T-cell (primary cell): ENCODE measurements around the gene MTOR. TPM values are rescaled to one million over a fixed set of nuclear protein-coding genes. Genes with fewer than 3 reads are reported as not detected.
"Not testable (repeated sequence)": the region's sequence is repeated elsewhere in the genome, so short reads cannot be mapped to it uniquely, and the experiment has no call there.

Source experiments
- ATAC-seq, 4 experiments: fragments of 200-7000 bp in 3 of 4; fragments of 150-1000 bp in 1 of 4; cut with Tn5 transposase; replicated peaks in 1 of 4; 1 replicate in 3 of 4; 2 replicates in 1 of 4; pipeline ENCODE4 v1.10.0; 2021; ENCODE audit warnings: moderate library complexity in 3 of 4, mild to moderate bottlenecking in 2 of 4, moderate number of reproducible peaks in 1 of 4
- CTCF ChIA-PET, 2 donors: fragments of 300-600 bp; sonication (Branson Sonifier 250); formaldehyde crosslinking; loops; one replicate each; lab custom pipeline; 2022; ENCODE audit warnings: antibody characterized with exemption in 2 of 2; lab: Charles Lee
- POLR2A ChIA-PET, 2 donors: fragments of 300-600 bp; sonication (Branson Sonifier 250); formaldehyde crosslinking; loops; one replicate each; lab custom pipeline; 2022; ENCODE audit warnings: antibody characterized with exemption in 2 of 2; lab: Charles Lee
- DNase-seq, 35 experiments: peaks; one replicate each; pipeline versions ENCODE4 v3.0.0 to v3.0.0-alpha.2; 2013 to 2023
- H3K27ac ChIP-seq: one replicate; pipeline ENCODE4 v1.5.1; 2013; ENCODE audit warnings: low read length
- H3K27me3 ChIP-seq, 2 experiments: replicated peaks in 1 of 2; 1 replicate in 1 of 2; 2 replicates in 1 of 2; pipeline versions ENCODE4 v1.6.1 to v1.7.0; 2013; ENCODE audit warnings: low read length in 1 of 2, mixed read lengths in 1 of 2; ENCODE audit not compliant: control insufficient read depth in 2 of 2, insufficient read depth in 2 of 2; ENCODE audit errors: extremely low read depth in 1 of 2
- H3K36me3 ChIP-seq, 2 donors: 1 replicate in 1 of 2; 2 replicates in 1 of 2; pipeline versions ENCODE4 v1.6.1 to v1.7.0; 2013; ENCODE audit warnings: low read length in 1 of 2; ENCODE audit not compliant: control insufficient read depth in 2 of 2, insufficient read depth in 1 of 2; ENCODE audit errors: extremely low read depth in 1 of 2
- H3K4me1 ChIP-seq, 2 experiments: 1 replicate in 1 of 2; 2 replicates in 1 of 2; pipeline versions ENCODE4 v1.6.1 to v1.7.0; 2013; ENCODE audit warnings: low read length in 2 of 2, mixed read lengths in 1 of 2; ENCODE audit not compliant: insufficient read depth in 2 of 2, control insufficient read depth in 1 of 2; ENCODE audit errors: extremely low read depth in 1 of 2
- H3K4me3 ChIP-seq, 2 donors: 1 replicate in 1 of 2; 2 replicates in 1 of 2; pipeline versions ENCODE4 v1.5.1 to v1.7.0; 2013; ENCODE audit warnings: mild to moderate bottlenecking in 2 of 2, low read length in 1 of 2, moderate library complexity in 1 of 2; ENCODE audit not compliant: control insufficient read depth in 1 of 2; ENCODE audit errors: extremely low read depth in 1 of 2
- H3K9me3 ChIP-seq: 2 replicates; pipeline ENCODE4 v1.7.0; 2013
- H3K27ac Mint-ChIP-seq, 2 donors: one replicate each; pipeline ENCODE4 v1.8.0; 2020 to 2021; ENCODE audit warnings: mild to moderate bottlenecking in 2 of 2, mixed read lengths in 2 of 2
- H3K27me3 Mint-ChIP-seq, 2 donors: one replicate each; pipeline ENCODE4 v1.8.0; 2021 to 2022; ENCODE audit warnings: mixed read lengths in 2 of 2
- H3K36me3 Mint-ChIP-seq: one replicate; pipeline ENCODE4 v1.8.0; 2021; ENCODE audit warnings: mixed read lengths
- H3K4me1 Mint-ChIP-seq, 3 donors: one replicate each; pipeline ENCODE4 v1.8.0; 2020 to 2022; ENCODE audit warnings: mixed read lengths in 3 of 3, mild to moderate bottlenecking in 1 of 3
- H3K4me3 Mint-ChIP-seq, 3 donors: one replicate each; pipeline ENCODE4 v1.8.0; 2020 to 2022; ENCODE audit warnings: mild to moderate bottlenecking in 3 of 3, mixed read lengths in 3 of 3, moderate library complexity in 3 of 3
- H3K9me3 Mint-ChIP-seq, 3 donors: one replicate each; pipeline ENCODE4 v1.8.0; 2020 to 2022; ENCODE audit warnings: mixed read lengths in 3 of 3
- WGBS: methylation state at CpG from one replicate; pipeline ENCODE4 v1.1.5; 2013; ENCODE audit warnings: missing lambda C conversion rate; ENCODE audit not compliant: insufficient coverage; 5-methylcytosine and 5-hydroxymethylcytosine counted together
- total RNA-seq, 35 experiments: library from RNA in 6 of 35; stranded (reverse) in 6 of 35; fragments of 120-200 nt in 1 of 35; gene quantifications; one replicate each; pipeline versions ENCODE4 v1.2.1 to v1.2.4 and lab custom pipeline; 2013 to 2026

Gene MTOR
- total RNA-seq, 5 donors from 2014 or later (not counting 1 experiment from before 2014, with no cell fraction given) = 41.7 to 45.1 (median 43.6) TPM

GRCh38 chr1:11100806-11101205 lies 161.5 kb downstream of the MTOR start:
- H3K27ac ChIP-seq, H3K36me3 Mint-ChIP-seq, H3K4me3 ChIP-seq, DNase-seq, H3K27me3 Mint-ChIP-seq, POLR2A ChIA-PET, H3K27me3 ChIP-seq, H3K9me3 Mint-ChIP-seq, H3K9me3 ChIP-seq, ATAC-seq, H3K27ac Mint-ChIP-seq: not testable (repeated sequence)
- CTCF ChIA-PET = interaction anchor here in 1 of 2 donors (1.9 kb wide), 1 partner anchor 63 kb away, joined by 6 read pairs; no protein-coding TSS in a partner anchor
- H3K4me1 Mint-ChIP-seq = peaks cover 10 to 23% (median 19%) of the 10 kb centered on the region in 3 donors
- Histone ChIP-seq H3K36me3 (peaks cover 0 to 18% of the 10 kb centered on the region in 2 donors), H3K4me1 (peaks cover 8 to 12% of the 10 kb centered on the region in 2 experiments)
- WGBS = 96% methylated on average over 13 of the region's 17 CpGs
- H3K4me3 Mint-ChIP-seq = peak overlapping the region in 1 of 3 donors; percentile 96

- Histone ChIP-seq H3K36me3 (peaks cover 0 to 20% of the 10 kb centered on the region in 2 donors), H3K27me3 (no peaks in the 10 kb centered on the region), H3K9me3 (no peaks in the 10 kb centered on the region), H3K27ac (peak overlapping the region; percentile 56), H3K4me3 (peak overlapping the region; percentile 81 to 87), H3K4me1 (peaks cover 8 to 12% of the 10 kb centered on the region in 2 experiments)
- H3K4me3 Mint-ChIP-seq = peak overlapping the region; percentile 90 to 96 (median 90)
- no peaks in the 10 kb centered on the region for H3K9me3 Mint-ChIP-seq
- H3K27ac Mint-ChIP-seq = peak overlapping the region; percentile 89 to 96
- WGBS = 84% methylated on average over 9 of the region's 13 CpGs
- ATAC-seq = no peak
- peaks cover 10 to 23% (median 19%) of the 10 kb centered on the region in 3 donors for H3K4me1 Mint-ChIP-seq
- H3K36me3 Mint-ChIP-seq = peaks cover 4% of the 10 kb centered on the region
- no peaks in the 10 kb centered on the region for H3K27me3 Mint-ChIP-seq
- ChIA-PET CTCF (interaction anchor here in 1 of 2 donors (1.9 kb wide), 1 partner anchor 62 kb away, joined by 6 read pairs; no protein-coding TSS in a partner anchor), POLR2A (no interaction called here)
- no peak for DNase-seq
Measured at GRCh38 chr1:11100149-11100493, 162.2 kb downstream of the MTOR start.

GRCh38 chr1:11099310-11100148 lies 162.8 kb downstream of the MTOR start, which contains the start of gene EXOSC10:
EXOSC10 (minus strand) TSS chr1:11099869; CDS start chr1:11099831, 38 bp downstream.
- H3K4me3 Mint-ChIP-seq = peak within 1 kb of the TSS; percentile 90 to 96 (median 90)
- peaks cover 8 to 12% of the 10 kb centered on the region in 2 experiments for H3K4me1 ChIP-seq
- peak within 1 kb of the TSS; percentile 56 for H3K27ac ChIP-seq
- no peaks in the 10 kb centered on the region for H3K9me3 ChIP-seq
- no peaks in the 10 kb centered on the region for H3K27me3 Mint-ChIP-seq
- peak; percentile 85 to 96 (median 93) for DNase-seq
- H3K27me3 ChIP-seq = no peaks in the 10 kb centered on the region
- peaks cover 0 to 26% of the 10 kb centered on the region in 2 donors for H3K36me3 ChIP-seq
- peaks cover 4% of the 10 kb centered on the region for H3K36me3 Mint-ChIP-seq
- POLR2A ChIA-PET = interaction anchor here in 1 of 2 donors (0.7 to 0.8 kb wide), 3 partner anchors 18 to 808 kb away, joined by 3 to 5 read pairs (median 4); no protein-coding TSS in a partner anchor
- CTCF ChIA-PET = interaction anchor here (0.5 to 2.7 kb wide), 4 partner anchors 12 to 90 kb away, joined by 3 to 17 read pairs (median 5); no protein-coding TSS in a partner anchor
- H3K4me1 Mint-ChIP-seq = peaks cover 10 to 23% (median 19%) of the 10 kb centered on the region in 3 donors
- ATAC-seq = peak; percentile 98 to 99 (median 98)
- peak within 1 kb of the TSS; percentile 89 to 96 for H3K27ac Mint-ChIP-seq
- H3K4me3 ChIP-seq = peak within 1 kb of the TSS; percentile 81 to 87
- under 1% methylated on average over 68 of the region's 78 CpGs for WGBS
- H3K9me3 Mint-ChIP-seq = no peaks in the 10 kb centered on the region

GRCh38 chr1:11098931-11099309 lies 163.4 kb downstream of the MTOR start:
- ChIA-PET CTCF (interaction anchor here (0.5 to 2.7 kb wide), 5 partner anchors 12 to 316 kb away, joined by 3 to 17 read pairs (median 4); no protein-coding TSS in a partner anchor), POLR2A (interaction anchor here in 1 of 2 donors (0.7 to 0.8 kb wide), 3 partner anchors 17 to 809 kb away, joined by 3 to 5 read pairs (median 4); no protein-coding TSS in a partner anchor)
- Histone ChIP-seq H3K9me3 (no peaks in the 10 kb centered on the region), H3K4me1 (peaks cover 8 to 12% of the 10 kb centered on the region in 2 experiments), H3K27ac (no peak overlapping the region), H3K36me3 (peaks cover 0 to 32% of the 10 kb centered on the region in 2 donors), H3K4me3 (peak overlapping the region; percentile 81 to 87), H3K27me3 (no peaks in the 10 kb centered on the region)
- Mint-ChIP-seq H3K27ac (peak overlapping the region; percentile 83 to 88), H3K36me3 (peaks cover 4% of the 10 kb centered on the region), H3K9me3 (no peaks in the 10 kb centered on the region), H3K4me3 (peak overlapping the region; percentile 90 to 96 (median 90)), H3K27me3 (no peaks in the 10 kb centered on the region), H3K4me1 (peaks cover 10 to 23% (median 19%) of the 10 kb centered on the region in 3 donors)
- WGBS = 0% methylated on average over 2 of the region's 5 CpGs
- ATAC-seq = no peak
- DNase-seq = no peak

- peaks cover 4 to 54% of the 10 kb centered on the region in 2 donors for H3K36me3 ChIP-seq
- H3K27me3 Mint-ChIP-seq, DNase-seq, H3K27ac Mint-ChIP-seq, ATAC-seq, H3K4me1 Mint-ChIP-seq, H3K4me3 Mint-ChIP-seq, H3K27me3 ChIP-seq, H3K27ac ChIP-seq, CTCF ChIA-PET, H3K9me3 Mint-ChIP-seq, H3K4me1 ChIP-seq, H3K9me3 ChIP-seq, H3K4me3 ChIP-seq, POLR2A ChIA-PET: not testable (repeated sequence)
- WGBS = no CpG with 5 or more reads among the region's 3 CpGs
- H3K36me3 Mint-ChIP-seq = peaks cover 55% of the 10 kb centered on the region
Measured at GRCh38 chr1:11083784-11084183, 178.6 kb downstream of the MTOR start.

- Mint-ChIP-seq H3K36me3 (peaks cover 55% of the 10 kb centered on the region), H3K9me3 (no peaks in the 10 kb centered on the region), H3K27ac (no peak overlapping the region), H3K4me1 (no peaks in the 10 kb centered on the region), H3K27me3 (no peaks in the 10 kb centered on the region), H3K4me3 (no peak overlapping the region)
- ATAC-seq (no peak), DNase-seq (no peak)
- Histone ChIP-seq H3K27me3 (no peaks in the 10 kb centered on the region), H3K27ac (no peak overlapping the region), H3K4me1 (no peaks in the 10 kb centered on the region), H3K9me3 (no peaks in the 10 kb centered on the region), H3K4me3 (no peak overlapping the region), H3K36me3 (peaks cover 8 to 60% of the 10 kb centered on the region in 2 donors)
- WGBS = 98% methylated on average over 11 of the region's 12 CpGs
- POLR2A ChIA-PET = no interaction called here
- CTCF ChIA-PET = interaction anchor here in 1 of 2 donors (0.5 to 1.4 kb wide), 2 partner anchors 20 to 1414 kb away, joined by 3 to 4 read pairs; no protein-coding TSS in a partner anchor
Measured at GRCh38 chr1:11080931-11081330, 181.4 kb downstream of the MTOR start.
